ENCODE measurements around the gene HJURP.

HJURP gene

GRCh38 chr2:233848276-233848675 lies 6.1 kb downstream of the HJURP start:
- DNase-seq: no peak

GRCh38 chr2:233847248-233847898 lies 7.0 kb downstream of the HJURP start:
- DNase-seq: no peak

GRCh38 chr2:233846387-233847247 lies 7.7 kb downstream of the HJURP start:
- no peak for DNase-seq

- no peak for DNase-seq
These were observed 8.9 kb downstream of the HJURP start for GRCh38 chr2:233845301-233846060.

- DNase-seq: no peak
These were observed 9.5 kb downstream of the HJURP start for GRCh38 chr2:233844836-233845235.

- no peak for DNase-seq
These were observed 10.1 kb downstream of the HJURP start for GRCh38 chr2:233844064-233844807.

- DNase-seq: no peak
These were observed 13.2 kb downstream of the HJURP start for GRCh38 chr2:233841183-233841582.

- no peak for DNase-seq
These were observed 13.8 kb downstream of the HJURP start for GRCh38 chr2:233840520-233840919.

- DNase-seq: no peak
These were observed 14.9 kb downstream of the HJURP start for GRCh38 chr2:233839447-233839820.

GRCh38 chr2:233838726-233839446 lies 15.4 kb downstream of the HJURP start:
- DNase-seq: no peak

GRCh38 chr2:233838251-233838650 lies 16.1 kb downstream of the HJURP start:
- DNase-seq: no peak

GRCh38 chr2:233837694-233838229 lies 16.6 kb downstream of the HJURP start:
- no peak for DNase-seq

- no peak for DNase-seq
These were observed 18.0 kb downstream of the HJURP start for GRCh38 chr2:233836359-233836758.

- no peak for DNase-seq
These were observed 18.8 kb downstream of the HJURP start for GRCh38 chr2:233835230-233836186.

GRCh38 chr2:233833345-233833744 lies 21.0 kb downstream of the HJURP start:
- DNase-seq: no peak

- no peak for DNase-seq
These were observed 21.4 kb downstream of the HJURP start for GRCh38 chr2:233832869-233833311.

GRCh38 chr2:233832414-233832813 lies 21.9 kb downstream of the HJURP start:
- DNase-seq: no peak

GRCh38 chr2:233831861-233832260 lies 22.5 kb downstream of the HJURP start:
- DNase-seq: no peak

- DNase-seq: no peak
These were observed 23.2 kb downstream of the HJURP start for GRCh38 chr2:233831011-233831721.

Data from CD4-positive, alpha-beta T cell treated with Interleukin-17A for 4 hours (primary cell).